NT2/D1 (cell line): Measurements from ENCODE around the gene MEIS1.

ENCODE experiments used
- DNase-seq: peaks from one replicate; pipeline ENCODE4 v3.0.0-alpha.2; 2011; ENCODE audit warnings: low read depth, low spot score
- H3K27me3 ChIP-seq: 2 replicates; pipeline ENCODE4 v1.6.0; 2011; ENCODE audit warnings: mild to moderate bottlenecking; ENCODE audit not compliant: insufficient read length, insufficient read depth
- H3K36me3 ChIP-seq: 2 replicates; pipeline ENCODE4 v1.6.1; 2011; ENCODE audit warnings: mild to moderate bottlenecking, low read length, mixed read lengths; ENCODE audit not compliant: insufficient read depth, insufficient read length
- H3K4me1 ChIP-seq: 2 replicates; pipeline ENCODE4 v1.5.1; 2011; ENCODE audit not compliant: insufficient read depth, insufficient read length
- H3K4me3 ChIP-seq: 2 replicates; pipeline ENCODE4 v1.5.1; 2011; ENCODE audit warnings: low read depth; ENCODE audit not compliant: insufficient read length
- H3K9ac ChIP-seq: 2 replicates; pipeline ENCODE4 v1.6.0; 2011; ENCODE audit warnings: low read depth; ENCODE audit not compliant: insufficient read length
- H3K9me3 ChIP-seq: 2 replicates; pipeline ENCODE4 v1.5.1; 2011; ENCODE audit warnings: mild to moderate bottlenecking, low read length; ENCODE audit not compliant: insufficient read depth
- SUZ12 ChIP-seq: IDR thresholded peaks from 2 replicates; pipeline ENCODE4 v1.6.1; 2011; ENCODE audit not compliant: insufficient read length, insufficient read depth; ENCODE audit errors: extremely low read depth
- YY1 ChIP-seq: IDR thresholded peaks from 2 replicates; pipeline ENCODE4 v1.6.1; 2011; ENCODE audit not compliant: insufficient read length, insufficient read depth
- ZNF274 ChIP-seq: IDR thresholded peaks from 2 replicates; pipeline ENCODE4 v1.6.1; 2011; ENCODE audit warnings: mild to moderate bottlenecking, low read depth, low read length

Gene MEIS1

GRCh38 chr2:66530651-66531050 lies 95.7 kb downstream of the MEIS1 start:
- no peak overlapping the region for H3K4me3 ChIP-seq
- DNase-seq, result no peak
- no peak overlapping the region for H3K9ac ChIP-seq
- no peaks in the 10 kb centered on the region for H3K9me3 ChIP-seq
- H3K36me3 ChIP-seq, result no peaks in the 10 kb centered on the region
- H3K4me1 ChIP-seq, result no peaks in the 10 kb centered on the region
- TF ChIP-seq SUZ12 (no peak), YY1 (no peak), ZNF274 (no peak)
- no peaks in the 10 kb centered on the region for H3K27me3 ChIP-seq

GRCh38 chr2:66531155-66531554 lies 96.2 kb downstream of the MEIS1 start:
- TF ChIP-seq ZNF274, result no peak
- TF ChIP-seq SUZ12, result no peak
- no peak for TF ChIP-seq YY1
- DNase-seq, result no peak
- no peaks in the 10 kb centered on the region for H3K27me3 ChIP-seq
- no peaks in the 10 kb centered on the region for H3K36me3 ChIP-seq
- no peak overlapping the region for H3K9ac ChIP-seq
- H3K4me1 ChIP-seq, result no peaks in the 10 kb centered on the region
- H3K9me3 ChIP-seq, result no peaks in the 10 kb centered on the region
- no peak overlapping the region for H3K4me3 ChIP-seq

- no peaks in the 10 kb centered on the region for H3K4me1 ChIP-seq
- H3K4me3 ChIP-seq, result no peak overlapping the region
- no peaks in the 10 kb centered on the region for H3K9me3 ChIP-seq
- DNase-seq, result no peak
- H3K27me3 ChIP-seq, result no peaks in the 10 kb centered on the region
- H3K36me3 ChIP-seq, result no peaks in the 10 kb centered on the region
- H3K9ac ChIP-seq, result no peak overlapping the region
- TF ChIP-seq SUZ12, result no peak
- no peak for TF ChIP-seq ZNF274
- TF ChIP-seq YY1, result no peak
Observed at GRCh38 chr2:66531567-66531966, 96.6 kb downstream of the MEIS1 start.

GRCh38 chr2:66532972-66533868 lies 98.3 kb downstream of the MEIS1 start:
- TF ChIP-seq SUZ12, result no peak
- no peak for TF ChIP-seq YY1
- TF ChIP-seq ZNF274, result no peak
- no peaks in the 10 kb centered on the region for H3K36me3 ChIP-seq
- H3K9ac ChIP-seq, result no peak overlapping the region

GRCh38 chr2:66534461-66534860 lies 99.5 kb downstream of the MEIS1 start:
- no peaks in the 10 kb centered on the region for H3K4me1 ChIP-seq
- TF ChIP-seq SUZ12, result no peak
- TF ChIP-seq YY1, result no peak
- TF ChIP-seq ZNF274, result no peak
- H3K27me3 ChIP-seq, result no peaks in the 10 kb centered on the region
- DNase-seq, result no peak
- H3K4me3 ChIP-seq, result no peak overlapping the region
- H3K36me3 ChIP-seq, result no peaks in the 10 kb centered on the region
- no peak overlapping the region for H3K9ac ChIP-seq
- no peaks in the 10 kb centered on the region for H3K9me3 ChIP-seq

More at GRCh38 chr2:66532972-66533868, 98.3 kb downstream of the MEIS1 start:
- H3K9me3 ChIP-seq, result no peaks in the 10 kb centered on the region
- H3K4me1 ChIP-seq, result no peaks in the 10 kb centered on the region
- no peaks in the 10 kb centered on the region for H3K27me3 ChIP-seq
- H3K4me3 ChIP-seq, result no peak overlapping the region
- no peak for DNase-seq

GRCh38 chr2:66535574-66536289 lies 100.8 kb downstream of the MEIS1 start:
- Histone ChIP-seq H3K4me3 (no peak overlapping the region), H3K9ac (no peak overlapping the region), H3K4me1 (no peaks in the 10 kb centered on the region), H3K27me3 (no peaks in the 10 kb centered on the region), H3K9me3 (no peaks in the 10 kb centered on the region), H3K36me3 (no peaks in the 10 kb centered on the region)
- TF ChIP-seq ZNF274 (no peak), YY1 (no peak)
- DNase-seq, result no peak

- Histone ChIP-seq H3K9me3 (no peaks in the 10 kb centered on the region), H3K36me3 (no peaks in the 10 kb centered on the region), H3K9ac (no peak overlapping the region), H3K27me3 (no peaks in the 10 kb centered on the region), H3K4me3 (no peak overlapping the region), H3K4me1 (no peaks in the 10 kb centered on the region)
- DNase-seq, result no peak
- TF ChIP-seq SUZ12 (no peak), YY1 (no peak), ZNF274 (no peak)
Observed at GRCh38 chr2:66536290-66536673, 101.4 kb downstream of the MEIS1 start.
